Hepatic stellate cell (primary cell): ENCODE data around the gene CERT1.

Experiments used
- DNase-seq: peaks from one replicate; pipeline ENCODE4 v3.0.0; 2011; ENCODE audit warnings: low spot score

The CERT1 gene

GRCh38 chr5:75387806-75388205 lies 123.6 kb downstream of the CERT1 start:
- DNase-seq = no peak

- no peak for DNase-seq
These were observed 127.2 kb downstream of the CERT1 start for GRCh38 chr5:75384218-75384617.

GRCh38 chr5:75381456-75381855 lies 130.0 kb downstream of the CERT1 start:
- no peak for DNase-seq

GRCh38 chr5:75380099-75380498 lies 131.3 kb downstream of the CERT1 start:
- DNase-seq = no peak

GRCh38 chr5:75375414-75375813 lies 136.0 kb downstream of the CERT1 start:
- no peak for DNase-seq

GRCh38 chr5:75374394-75374814 lies 137.0 kb downstream of the CERT1 start:
- DNase-seq = no peak

- DNase-seq = no peak
These were observed 137.6 kb downstream of the CERT1 start for GRCh38 chr5:75373862-75374261.

GRCh38 chr5:75368391-75368790 lies 143.0 kb downstream of the CERT1 start:
- no peak for DNase-seq

GRCh38 chr5:75367401-75367800 lies 144.0 kb downstream of the CERT1 start:
- no peak for DNase-seq

- DNase-seq = no peak
These were observed 144.6 kb downstream of the CERT1 start for GRCh38 chr5:75366787-75367186.

- DNase-seq = no peak
These were observed 145.7 kb downstream of the CERT1 start for GRCh38 chr5:75365740-75366139.

- no peak for DNase-seq
These were observed 146.7 kb downstream of the CERT1 start for GRCh38 chr5:75364571-75365280.

- DNase-seq = no peak
These were observed 147.5 kb downstream of the CERT1 start for GRCh38 chr5:75363726-75364495.

- DNase-seq = no peak
These were observed 148.3 kb downstream of the CERT1 start for GRCh38 chr5:75363111-75363510.

GRCh38 chr5:75362474-75362975 lies 148.9 kb downstream of the CERT1 start:
- no peak for DNase-seq

- no peak for DNase-seq
These were observed 150.1 kb downstream of the CERT1 start for GRCh38 chr5:75361310-75361709.

GRCh38 chr5:75358117-75358516 lies 153.3 kb downstream of the CERT1 start:
- no peak for DNase-seq

GRCh38 chr5:75356719-75357118 lies 154.7 kb downstream of the CERT1 start:
- DNase-seq = no peak

GRCh38 chr5:75355236-75355635 lies 156.2 kb downstream of the CERT1 start:
- DNase-seq = no peak

- no peak for DNase-seq
These were observed 160.1 kb downstream of the CERT1 start for GRCh38 chr5:75351139-75351926.

- DNase-seq = no peak
These were observed 161.8 kb downstream of the CERT1 start for GRCh38 chr5:75349663-75350062.

- DNase-seq = no peak
These were observed 163.2 kb downstream of the CERT1 start for GRCh38 chr5:75348241-75348640.

- no peak for DNase-seq
These were observed 168.6 kb downstream of the CERT1 start for GRCh38 chr5:75342836-75343235.
